Spleen (tissue), 7 donors: Measurements from ENCODE around the gene UBR4.

Experiments
- CTCF ChIP-seq, 11 experiments: fragments of 200-600 bp in 7 of 11; fragments of 450-650 bp in 4 of 11; sonication (generic) in 4 of 11; IDR thresholded peaks in 8 of 11; conservative IDR thresholded peaks in 3 of 11; 1 replicate in 7 of 11; 2 replicates in 4 of 11; pipeline versions ENCODE4 v1.4.0 to v1.8.0; 2016 to 2021; ENCODE audit warnings: antibody characterized with exemption in 11 of 11, inconsistent platforms in 4 of 11, mild to moderate bottlenecking in 1 of 11
- POLR2A ChIP-seq, 3 donors: fragments of 450-650 bp; IDR thresholded peaks; one replicate each; pipeline ENCODE4 v1.5.1; 2017; ENCODE audit warnings: antibody characterized with exemption in 3 of 3, mild to moderate bottlenecking in 1 of 3
- POLR2AphosphoS5 ChIP-seq, 3 donors: sonication (generic); formaldehyde crosslinking; IDR thresholded peaks; one replicate each; pipeline ENCODE4 v1.5.1; 2017; ENCODE audit warnings: antibody characterized with exemption in 3 of 3
- donor health status: DM: no; HTN: no; CAD: no; lungs with moderate emphysema.
- donor health status: DM: no; HTN: no; CAD: no.
- donor health status: DM: no; HTN: no; CAD: no.

GRCh38 chr1:19088717-19089442 is 121.2 kb downstream of the UBR4 start:
- TF ChIP-seq CTCF (IDR thresholded peaks at IDR 0.05 in 8 of 11, conservative IDR thresholded peaks at IDR 0.05 in 3 of 11) (no peak), POLR2A (IDR thresholded peaks at IDR 0.05) (no peak), POLR2AphosphoS5 (IDR thresholded peaks at IDR 0.05) (peak in 1 of 3 donors; percentile 18)
